KMS-11 (cell line): Measurements from ENCODE around the gene FAHD2A.

ENCODE experiments used
- H2AFZ ChIP-seq: fragments of 200-600 bp; sonication (generic); 2 replicates; pipeline ENCODE4 v1.6.1; 2016; ENCODE audit warnings: antibody characterized with exemption, mixed run types, low read depth
- H3K27ac ChIP-seq: fragments of 200-600 bp; sonication (generic); 2 replicates; pipeline ENCODE4 v1.6.1; 2016; ENCODE audit warnings: mild to moderate bottlenecking, mixed run types
- H3K27me3 ChIP-seq: fragments of 200-600 bp; sonication (generic); 2 replicates; pipeline ENCODE4 v1.6.1; 2017; ENCODE audit warnings: mild to moderate bottlenecking, low read depth, mixed run types, moderate library complexity; ENCODE audit not compliant: insufficient read depth
- H3K36me3 ChIP-seq: fragments of 200-600 bp; sonication (generic); 2 replicates; pipeline ENCODE4 v1.6.1; 2017; ENCODE audit warnings: mild to moderate bottlenecking, mixed run types; ENCODE audit not compliant: insufficient read depth
- H3K4me1 ChIP-seq: fragments of 200-600 bp; sonication (generic); 2 replicates; pipeline ENCODE4 v1.6.1; 2016; ENCODE audit warnings: mild to moderate bottlenecking, low read depth, mixed run types; ENCODE audit not compliant: poor library complexity, severe bottlenecking
- H3K4me2 ChIP-seq: fragments of 200-600 bp; sonication (generic); 2 replicates; pipeline ENCODE4 v1.7.0; 2016; ENCODE audit warnings: mild to moderate bottlenecking, mixed run types
- H3K4me3 ChIP-seq: fragments of 200-600 bp; sonication (generic); IDR thresholded peaks from 2 replicates; pipeline ENCODE4 v1.6.1; 2017; ENCODE audit warnings: low read depth, low read length, mixed read lengths; ENCODE audit not compliant: insufficient read depth
- H3K79me2 ChIP-seq: fragments of 200-600 bp; sonication (generic); 2 replicates; pipeline ENCODE4 v1.6.1; 2016; ENCODE audit warnings: low read depth, mixed run types; ENCODE audit not compliant: insufficient read depth
- H3K9ac ChIP-seq: fragments of 200-600 bp; sonication (generic); 2 replicates; pipeline ENCODE4 v1.6.1; 2016; ENCODE audit warnings: mild to moderate bottlenecking, mixed run types
- H4K20me1 ChIP-seq: fragments of 200-600 bp; sonication (generic); 2 replicates; pipeline ENCODE4 v1.6.1; 2016; ENCODE audit warnings: mild to moderate bottlenecking, mixed run types; ENCODE audit not compliant: insufficient read depth
- CTCF ChIP-seq: fragments of 200-600 bp; sonication (generic); conservative IDR thresholded peaks from 2 replicates; pipeline ENCODE4 v1.6.1; 2017; ENCODE audit warnings: low read depth, mild to moderate bottlenecking, antibody characterized with exemption, low read length, moderate library complexity, mixed read lengths

FAHD2A gene

GRCh38 chr2:95372216-95372829 is 30.2 kb upstream of the FAHD2A start:
- Histone ChIP-seq H4K20me1 (no peaks in the 10 kb centered on the region), H3K4me2 (no peak overlapping the region), H3K4me3 (no peak overlapping the region), H3K36me3 (no peaks in the 10 kb centered on the region), H3K79me2 (no peaks in the 10 kb centered on the region), H3K4me1 (no peaks in the 10 kb centered on the region), H3K27ac (no peak overlapping the region), H3K9ac (no peak overlapping the region), H2AFZ (no peak overlapping the region), H3K27me3 (no peaks in the 10 kb centered on the region)
- no peak for TF ChIP-seq CTCF

GRCh38 chr2:95372845-95373244 is 29.7 kb upstream of the FAHD2A start:
- Histone ChIP-seq H3K4me3 (no peak overlapping the region), H3K4me2 (no peak overlapping the region), H3K27me3 (no peaks in the 10 kb centered on the region), H3K27ac (no peak overlapping the region), H3K79me2 (no peaks in the 10 kb centered on the region), H3K4me1 (no peaks in the 10 kb centered on the region), H3K36me3 (no peaks in the 10 kb centered on the region), H4K20me1 (no peaks in the 10 kb centered on the region), H2AFZ (no peak overlapping the region), H3K9ac (no peak overlapping the region)
- no peak for TF ChIP-seq CTCF

GRCh38 chr2:95374029-95374428 is 28.5 kb upstream of the FAHD2A start:
- no peaks in the 10 kb centered on the region for H3K36me3 ChIP-seq
- H3K9ac ChIP-seq = no peak overlapping the region
- H2AFZ ChIP-seq = no peak overlapping the region
- no peak overlapping the region for H3K4me3 ChIP-seq
- no peaks in the 10 kb centered on the region for H3K79me2 ChIP-seq
- no peak overlapping the region for H3K4me2 ChIP-seq
- no peak for TF ChIP-seq CTCF
- no peak overlapping the region for H3K27ac ChIP-seq
- no peaks in the 10 kb centered on the region for H3K4me1 ChIP-seq
- no peaks in the 10 kb centered on the region for H3K27me3 ChIP-seq
- H4K20me1 ChIP-seq = no peaks in the 10 kb centered on the region

GRCh38 chr2:95374451-95374920 is 28.0 kb upstream of the FAHD2A start:
- no peak overlapping the region for H3K4me3 ChIP-seq
- H3K4me1 ChIP-seq = no peaks in the 10 kb centered on the region
- H3K79me2 ChIP-seq = no peaks in the 10 kb centered on the region
- no peaks in the 10 kb centered on the region for H3K36me3 ChIP-seq
- H3K4me2 ChIP-seq = no peak overlapping the region
- H4K20me1 ChIP-seq = no peaks in the 10 kb centered on the region
- H3K9ac ChIP-seq = no peak overlapping the region
- H3K27me3 ChIP-seq = no peaks in the 10 kb centered on the region
- no peak overlapping the region for H3K27ac ChIP-seq
- no peak overlapping the region for H2AFZ ChIP-seq
- TF ChIP-seq CTCF = no peak
